Measurements from ENCODE around the gene GP1BA.

GRCh38 chr17:4972322-4972721, 40.2 kb downstream of the GP1BA start:
- TF ChIP-seq JUN (IDR thresholded peaks at IDR 0.05; ENCODE audit: borderline replicate concordance, insufficient read depth, insufficient read length, low read depth) (no peak), EZH2 (IDR thresholded peaks at IDR 0.05; ENCODE audit: borderline replicate concordance, low read depth, low read length, severe bottlenecking) (no peak), POLR2A (IDR thresholded peaks at IDR 0.05; ENCODE audit: low read depth, low read length) (no peak), CTCF (IDR thresholded peaks at IDR 0.05; ENCODE audit: extremely low read depth in 1 of 2, insufficient read depth in 1 of 2, low read depth in 1 of 2, low read length in 2 of 2) (no peak), POLR2AphosphoS5 (IDR thresholded peaks at IDR 0.05; ENCODE audit: insufficient read depth, low read depth, low read length) (no peak)
